Adrenal gland (tissue), 5 donors: ENCODE data around the gene KRTAP10-2.

Source experiments
- POLR2A ChIP-seq, 2 donors: fragments of 450-650 bp; IDR thresholded peaks; one replicate each; pipeline ENCODE4 v1.6.1; 2017; ENCODE audit warnings: antibody characterized with exemption in 2 of 2, mild to moderate bottlenecking in 2 of 2, moderate library complexity in 1 of 2
- TF ChIP-seq, protein P1 (sequence below), 6 experiments: fragments of 450-650 bp in 4 of 6; fragments of 200-600 bp in 2 of 6; sonication (generic) in 1 of 6; IDR thresholded peaks; 1 replicate in 5 of 6; 2 replicates in 1 of 6; pipeline versions ENCODE4 v1.5.1 to v1.8.0; 2016 to 2021; ENCODE audit warnings: antibody characterized with exemption in 6 of 6, mild to moderate bottlenecking in 2 of 6, moderate library complexity in 1 of 6
- donor health status: DM: no; HTN: no; CAD: no.

DNA sequence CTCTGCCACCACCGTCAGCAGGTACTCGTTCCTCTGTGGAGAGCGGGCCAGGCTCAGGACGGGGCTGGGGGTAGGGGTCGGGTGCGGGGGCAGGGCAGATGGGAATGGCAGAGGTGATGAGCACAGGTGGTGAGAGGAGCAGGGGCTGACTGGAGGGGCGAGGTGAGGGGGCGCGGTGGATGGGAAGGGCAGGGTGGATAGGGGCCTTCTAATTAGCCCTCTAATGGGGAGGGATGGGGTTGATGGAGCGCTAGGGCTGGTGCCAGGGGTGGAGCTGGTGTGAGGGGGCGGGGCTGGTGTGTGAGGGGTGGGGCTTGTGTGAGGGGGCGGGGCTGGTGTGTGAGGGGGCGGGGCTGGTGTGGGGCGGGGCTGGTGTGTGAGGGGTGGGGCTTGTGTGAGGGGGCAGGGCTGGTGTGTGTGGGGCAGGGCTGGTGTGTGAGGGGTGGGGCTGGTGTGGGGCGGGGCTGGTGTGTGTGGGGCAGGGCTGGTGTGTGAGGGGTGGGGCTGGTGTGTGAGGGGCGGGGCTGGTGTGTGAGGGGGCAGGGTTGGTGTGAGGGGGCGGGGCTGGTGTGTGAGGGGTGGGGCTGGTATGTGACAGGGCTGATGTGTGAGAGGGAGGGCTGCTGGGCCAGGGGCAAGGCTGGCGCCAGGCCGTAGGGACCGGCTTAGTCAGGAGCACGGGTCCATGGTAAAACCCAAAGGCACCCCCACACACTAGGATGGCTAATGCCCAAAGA is 17.2 kb downstream of the KRTAP10-2 start:
- TF ChIP-seq, protein P1, sequence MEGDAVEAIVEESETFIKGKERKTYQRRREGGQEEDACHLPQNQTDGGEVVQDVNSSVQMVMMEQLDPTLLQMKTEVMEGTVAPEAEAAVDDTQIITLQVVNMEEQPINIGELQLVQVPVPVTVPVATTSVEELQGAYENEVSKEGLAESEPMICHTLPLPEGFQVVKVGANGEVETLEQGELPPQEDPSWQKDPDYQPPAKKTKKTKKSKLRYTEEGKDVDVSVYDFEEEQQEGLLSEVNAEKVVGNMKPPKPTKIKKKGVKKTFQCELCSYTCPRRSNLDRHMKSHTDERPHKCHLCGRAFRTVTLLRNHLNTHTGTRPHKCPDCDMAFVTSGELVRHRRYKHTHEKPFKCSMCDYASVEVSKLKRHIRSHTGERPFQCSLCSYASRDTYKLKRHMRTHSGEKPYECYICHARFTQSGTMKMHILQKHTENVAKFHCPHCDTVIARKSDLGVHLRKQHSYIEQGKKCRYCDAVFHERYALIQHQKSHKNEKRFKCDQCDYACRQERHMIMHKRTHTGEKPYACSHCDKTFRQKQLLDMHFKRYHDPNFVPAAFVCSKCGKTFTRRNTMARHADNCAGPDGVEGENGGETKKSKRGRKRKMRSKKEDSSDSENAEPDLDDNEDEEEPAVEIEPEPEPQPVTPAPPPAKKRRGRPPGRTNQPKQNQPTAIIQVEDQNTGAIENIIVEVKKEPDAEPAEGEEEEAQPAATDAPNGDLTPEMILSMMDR (IDR thresholded peaks at IDR 0.05), result no peak
- TF ChIP-seq POLR2A (IDR thresholded peaks at IDR 0.05), result no peak
